HCT116 (cell line): ENCODE data around the gene ITGAV. TPM values are rescaled to one million over a fixed set of nuclear protein-coding genes. Genes with fewer than 3 reads are reported as not detected.

ENCODE experiments used
- ATAC-seq: fragments of 200-7000 bp; cut with Tn5 transposase; 2 replicates; pipeline ENCODE4 v1.9.1; 2020; ENCODE audit warnings: mild to moderate bottlenecking, moderate library complexity
- BruUV-seq: library from RNA; stranded (reverse); fragments of 400-500 nt; replicated peaks from 2 replicates; lab custom pipeline; 2021; lab: Mats Ljungman, UMichigan
- CTCF ChIA-PET: fragments of 300-600 bp; sonication (Branson Sonifier 250); formaldehyde crosslinking; loops from one replicate; lab custom pipeline; 2021; ENCODE audit warnings: antibody characterized with exemption; lab: Charles Lee
- POLR2A ChIA-PET: fragments of 300-600, 350-600 bp; sonication (Branson Sonifier 250); formaldehyde crosslinking; loops from one replicate; lab custom pipeline; 2021; ENCODE audit warnings: antibody characterized with exemption; lab: Charles Lee
- RAD21 ChIA-PET, 2 experiments: fragments of 300-600 bp; sonication (Branson Sonifier 250); formaldehyde crosslinking; loops; one replicate each; lab custom pipeline; 2023; ENCODE audit warnings: low total read pairs in 2 of 2; ENCODE audit not compliant: uncharacterized antibody in 2 of 2, unreplicated experiment in 2 of 2, low non-redundant PET in 1 of 2; lab: Charles Lee
- DNase-seq: peaks from one replicate; pipeline ENCODE4 v3.0.0-alpha.2; 2010; ENCODE audit warnings: low read depth, low spot score
- H2AFZ ChIP-seq: fragments of 200-600 bp; shearing (Covaris generic), sonication (generic); 2 replicates; pipeline ENCODE4 v1.6.1; 2017; ENCODE audit warnings: low read depth, mixed run types, mixed read lengths, antibody characterized with exemption, low read length; ENCODE audit not compliant: poor library complexity, severe bottlenecking
- H3K27ac ChIP-seq: 2 replicates; pipeline ENCODE4 v1.5.1; 2012; ENCODE audit warnings: low read depth, low read length
- H3K27me3 ChIP-seq: fragments of 200-600 bp; sonication (generic); 2 replicates; pipeline ENCODE4 v1.6.1; 2016; ENCODE audit warnings: mixed run types, low read length, mixed read lengths; ENCODE audit not compliant: insufficient read depth
- H3K36me3 ChIP-seq, 2 experiments: fragments of 200-500 bp in 1 of 2; fragments of 200-600 bp in 1 of 2; sonication (Bioruptor generic) in 1 of 2; sonication (generic) in 1 of 2; 2 replicates each; pipeline versions ENCODE4 v1.5.1 to v1.6.1; 2014 to 2016; ENCODE audit warnings: low read length in 2 of 2, inconsistent platforms in 1 of 2, mixed read lengths in 1 of 2, mixed run types in 1 of 2; ENCODE audit not compliant: insufficient read depth in 2 of 2, control insufficient read depth in 1 of 2
- H3K4me1 ChIP-seq, 2 experiments: fragments of 200-600 bp in 1 of 2; sonication (generic) in 1 of 2; 2 replicates each; pipeline versions ENCODE4 v1.5.1 to v1.6.1; 2012 to 2017; ENCODE audit warnings: low read length in 2 of 2, inconsistent platforms in 1 of 2, mild to moderate bottlenecking in 1 of 2, mixed read lengths in 1 of 2, mixed run types in 1 of 2, moderate library complexity in 1 of 2; ENCODE audit not compliant: insufficient read depth in 2 of 2, control insufficient read depth in 1 of 2
- H3K4me2 ChIP-seq: fragments of 200-600 bp; sonication (generic); 2 replicates; pipeline ENCODE4 v1.6.1; 2017; ENCODE audit warnings: mixed run types, low read length, mixed read lengths
- H3K4me3 ChIP-seq, 2 experiments: fragments of 200-600 bp in 1 of 2; sonication (generic) in 1 of 2; replicated peaks in 1 of 2; 2 replicates each; pipeline ENCODE4 v1.5.1; 2011 to 2016; ENCODE audit warnings: low read length in 2 of 2, control low read depth in 1 of 2, low read depth in 1 of 2, mild to moderate bottlenecking in 1 of 2, mixed read lengths in 1 of 2, mixed run types in 1 of 2
- H3K79me2 ChIP-seq: fragments of 200-600 bp; sonication (generic); 2 replicates; pipeline ENCODE4 v1.6.1; 2017; ENCODE audit warnings: mild to moderate bottlenecking, mixed run types, low read length, moderate library complexity, mixed read lengths; ENCODE audit not compliant: insufficient read depth
- H3K9ac ChIP-seq: fragments of 200-600 bp; sonication (generic); 2 replicates; pipeline ENCODE4 v1.6.1; 2016; ENCODE audit warnings: low read length, mixed read lengths
- H3K9me2 ChIP-seq: fragments of 200-600 bp; sonication (generic), shearing (Covaris generic); 2 replicates; pipeline ENCODE4 v1.6.1; 2017; ENCODE audit warnings: mixed run types, mild to moderate bottlenecking, moderate library complexity; ENCODE audit not compliant: insufficient read depth
- H3K9me3 ChIP-seq, 2 experiments: fragments of 200-500 bp in 1 of 2; fragments of 200-600 bp in 1 of 2; sonication (Bioruptor generic) in 1 of 2; sonication (generic) in 1 of 2; 2 replicates each; pipeline ENCODE4 v1.6.1; 2014 to 2017; ENCODE audit warnings: low read length in 2 of 2, mixed read lengths in 2 of 2, inconsistent platforms in 1 of 2, low read depth in 1 of 2, mild to moderate bottlenecking in 1 of 2, mixed run types in 1 of 2, moderate library complexity in 1 of 2; ENCODE audit not compliant: control insufficient read depth in 1 of 2, insufficient read depth in 1 of 2
- H4K20me1 ChIP-seq: fragments of 200-600 bp; sonication (generic), shearing (Covaris generic); 2 replicates; pipeline ENCODE4 v1.6.1; 2017; ENCODE audit warnings: mixed run types, mild to moderate bottlenecking, moderate library complexity; ENCODE audit not compliant: insufficient read depth
- ATF3 ChIP-seq: IDR thresholded peaks from 2 replicates; pipeline ENCODE4 v1.6.1; 2012
- CEBPB ChIP-seq: IDR thresholded peaks from 2 replicates; pipeline ENCODE4 v1.6.1; 2012; ENCODE audit warnings: low read depth
- CTCF ChIP-seq, 3 experiments: fragments of 200-600 bp in 1 of 3; sonication (generic) in 1 of 3; IDR thresholded peaks in 2 of 3; conservative IDR thresholded peaks in 1 of 3; 2 replicates each; pipeline ENCODE4 v1.5.1; 2012 to 2017; ENCODE audit warnings: low read depth in 2 of 3, low read length in 2 of 3, antibody characterized with exemption in 1 of 3, borderline replicate concordance in 1 of 3, control low read depth in 1 of 3, mild to moderate bottlenecking in 1 of 3, mixed read lengths in 1 of 3, mixed run types in 1 of 3, moderate library complexity in 1 of 3; ENCODE audit not compliant: insufficient read depth in 1 of 3
- ELF1 ChIP-seq: IDR thresholded peaks from 2 replicates; pipeline ENCODE4 v1.6.1; 2012; ENCODE audit warnings: low read depth, borderline replicate concordance
- EZH2phosphoT487 ChIP-seq: fragments of 200-600 bp; IDR thresholded peaks from 2 replicates; pipeline ENCODE4 v1.6.1; 2018; ENCODE audit warnings: antibody characterized with exemption, borderline replicate concordance
- FOSL1 ChIP-seq: IDR thresholded peaks from 2 replicates; pipeline ENCODE4 v1.6.1; 2012; ENCODE audit warnings: low read depth
- JUND ChIP-seq: IDR thresholded peaks from 2 replicates; pipeline ENCODE4 v1.6.1; 2012
- POLR2A ChIP-seq: IDR thresholded peaks from 2 replicates; pipeline ENCODE4 v1.7.0; 2011; ENCODE audit warnings: borderline replicate concordance; ENCODE audit not compliant: insufficient read depth, insufficient read length; ENCODE audit errors: extremely low read depth
- REST ChIP-seq: IDR thresholded peaks from 2 replicates; pipeline ENCODE4 v1.6.1; 2012; ENCODE audit warnings: low read depth
- SRF ChIP-seq: IDR thresholded peaks from 2 replicates; pipeline ENCODE4 v1.6.1; 2012; ENCODE audit warnings: low read depth
- TCF7L2 ChIP-seq: IDR thresholded peaks from 2 replicates; pipeline ENCODE4 v1.7.0; 2011; ENCODE audit warnings: borderline replicate concordance, inconsistent platforms; ENCODE audit not compliant: insufficient read depth, insufficient read length; ENCODE audit errors: extremely low read depth
- YY1 ChIP-seq: IDR thresholded peaks from 2 replicates; pipeline ENCODE4 v1.6.1; 2011; ENCODE audit warnings: low read length, low read depth, moderate library complexity, mild to moderate bottlenecking; ENCODE audit not compliant: insufficient replicate concordance; ENCODE audit errors: extremely low read depth
- ZFX ChIP-seq: fragments of 450-650 bp; IDR thresholded peaks from 2 replicates; pipeline ENCODE4 v1.6.1; 2017
- intact Hi-C: fragments of 100-400 bp; cut with micrococcal nuclease; formaldehyde crosslinking; loops from 2 replicates; pipeline ENCODE4 v1.10.0; 2022
- total RNA-seq: library from RNA; stranded (reverse); gene quantifications from one replicate; pipeline ENCODE4 v1.2.1, GENCODE V29; 2021; ENCODE audit not compliant: unreplicated experiment

The ITGAV gene
- total RNA-seq, 1 experiment from 2014 or later, result 36.3 TPM

- no peak for TF ChIP-seq REST
- peak; percentile 51 for TF ChIP-seq ELF1
- TF ChIP-seq, all 23 proteins: peak for 11
Measured at GRCh38 chr2:186589612-186590349, at the start of gene ITGAV (continued).

GRCh38 chr2:186540941-186541340 lies 48.9 kb upstream of the ITGAV start:
- ChIA-PET RAD21 (no interaction called here), CTCF (no interaction called here), POLR2A (no interaction called here)
- Histone ChIP-seq H3K9me3 (no peaks in the 10 kb centered on the region), H3K4me2 (no peak overlapping the region), H3K4me3 (no peak overlapping the region), H3K4me1 (peaks cover 17 to 28% of the 10 kb centered on the region in 2 experiments), H4K20me1 (no peaks in the 10 kb centered on the region), H3K27me3 (no peaks in the 10 kb centered on the region), H3K9me2 (no peaks in the 10 kb centered on the region), H3K36me3 (no peaks in the 10 kb centered on the region), H2AFZ (no peak overlapping the region), H3K27ac (no peak overlapping the region), H3K79me2 (no peaks in the 10 kb centered on the region), H3K9ac (no peak overlapping the region)
- intact Hi-C loops, result no loop called here
- no peak for ATAC-seq
- BruUV-seq, result no TSS peak
- DNase-seq, result no peak
- no peak for TF ChIP-seq EZH2phosphoT487
- TF ChIP-seq ZFX, result no peak
- TF ChIP-seq POLR2A, result no peak
- TF ChIP-seq JUND, result no peak
- no peak for TF ChIP-seq CEBPB
- TF ChIP-seq TCF7L2, result no peak
- no peak for TF ChIP-seq ATF3
- no peak for TF ChIP-seq REST
- TF ChIP-seq FOSL1, result no peak
- TF ChIP-seq SRF, result no peak
- TF ChIP-seq YY1, result no peak
- no peak for TF ChIP-seq CTCF (IDR thresholded peaks at IDR 0.05 in 2 of 3, conservative IDR thresholded peaks at IDR 0.05 in 1 of 3; ENCODE audit: borderline replicate concordance in 1 of 3, insufficient read depth in 1 of 3, low read depth in 2 of 3, low read length in 2 of 3)
